Measurements from ENCODE around the gene SRRT.
"Not testable (repeated sequence)": the region's sequence is repeated elsewhere in the genome, so short reads cannot be mapped to it uniquely, and the experiment has no call there.

- not testable (repeated sequence) for TF ChIP-seq POLR2A (IDR thresholded peaks at IDR 0.05; ENCODE audit: low read length); GATA1 (IDR thresholded peaks at IDR 0.05; ENCODE audit: low read depth, low read length)
These were observed 45.0 kb downstream of the SRRT start for GRCh38 chr7:100919779-100920437.

Measured in erythroblast (primary cell).